HCT116 (cell line): Measurements from ENCODE around the gene AGL. TPM values are rescaled to one million over a fixed set of nuclear protein-coding genes. Genes with fewer than 3 reads are reported as not detected.

Experiments used
- ATAC-seq: fragments of 200-7000 bp; cut with Tn5 transposase; 2 replicates; pipeline ENCODE4 v1.9.1; 2020; ENCODE audit warnings: mild to moderate bottlenecking, moderate library complexity
- BruUV-seq: library from RNA; stranded (reverse); fragments of 400-500 nt; replicated peaks from 2 replicates; lab custom pipeline; 2021; lab: Mats Ljungman, UMichigan
- CTCF ChIA-PET: fragments of 300-600 bp; sonication (Branson Sonifier 250); formaldehyde crosslinking; loops from one replicate; lab custom pipeline; 2021; ENCODE audit warnings: antibody characterized with exemption; lab: Charles Lee
- POLR2A ChIA-PET: fragments of 300-600, 350-600 bp; sonication (Branson Sonifier 250); formaldehyde crosslinking; loops from one replicate; lab custom pipeline; 2021; ENCODE audit warnings: antibody characterized with exemption; lab: Charles Lee
- RAD21 ChIA-PET, 2 experiments: fragments of 300-600 bp; sonication (Branson Sonifier 250); formaldehyde crosslinking; loops; one replicate each; lab custom pipeline; 2023; ENCODE audit warnings: low total read pairs in 2 of 2; ENCODE audit not compliant: uncharacterized antibody in 2 of 2, unreplicated experiment in 2 of 2, low non-redundant PET in 1 of 2; lab: Charles Lee
- DNase-seq: peaks from one replicate; pipeline ENCODE4 v3.0.0-alpha.2; 2010; ENCODE audit warnings: low read depth, low spot score
- H2AFZ ChIP-seq: fragments of 200-600 bp; shearing (Covaris generic), sonication (generic); 2 replicates; pipeline ENCODE4 v1.6.1; 2017; ENCODE audit warnings: low read depth, mixed run types, mixed read lengths, antibody characterized with exemption, low read length; ENCODE audit not compliant: poor library complexity, severe bottlenecking
- H3K27ac ChIP-seq: 2 replicates; pipeline ENCODE4 v1.5.1; 2012; ENCODE audit warnings: low read depth, low read length
- H3K27me3 ChIP-seq: fragments of 200-600 bp; sonication (generic); 2 replicates; pipeline ENCODE4 v1.6.1; 2016; ENCODE audit warnings: mixed run types, low read length, mixed read lengths; ENCODE audit not compliant: insufficient read depth
- H3K36me3 ChIP-seq, 2 experiments: fragments of 200-500 bp in 1 of 2; fragments of 200-600 bp in 1 of 2; sonication (Bioruptor generic) in 1 of 2; sonication (generic) in 1 of 2; 2 replicates each; pipeline versions ENCODE4 v1.5.1 to v1.6.1; 2014 to 2016; ENCODE audit warnings: low read length in 2 of 2, inconsistent platforms in 1 of 2, mixed read lengths in 1 of 2, mixed run types in 1 of 2; ENCODE audit not compliant: insufficient read depth in 2 of 2, control insufficient read depth in 1 of 2
- H3K4me1 ChIP-seq, 2 experiments: fragments of 200-600 bp in 1 of 2; sonication (generic) in 1 of 2; 2 replicates each; pipeline versions ENCODE4 v1.5.1 to v1.6.1; 2012 to 2017; ENCODE audit warnings: low read length in 2 of 2, inconsistent platforms in 1 of 2, mild to moderate bottlenecking in 1 of 2, mixed read lengths in 1 of 2, mixed run types in 1 of 2, moderate library complexity in 1 of 2; ENCODE audit not compliant: insufficient read depth in 2 of 2, control insufficient read depth in 1 of 2
- H3K4me2 ChIP-seq: fragments of 200-600 bp; sonication (generic); 2 replicates; pipeline ENCODE4 v1.6.1; 2017; ENCODE audit warnings: mixed run types, low read length, mixed read lengths
- H3K4me3 ChIP-seq, 2 experiments: fragments of 200-600 bp in 1 of 2; sonication (generic) in 1 of 2; replicated peaks in 1 of 2; 2 replicates each; pipeline ENCODE4 v1.5.1; 2011 to 2016; ENCODE audit warnings: low read length in 2 of 2, control low read depth in 1 of 2, low read depth in 1 of 2, mild to moderate bottlenecking in 1 of 2, mixed read lengths in 1 of 2, mixed run types in 1 of 2
- H3K79me2 ChIP-seq: fragments of 200-600 bp; sonication (generic); 2 replicates; pipeline ENCODE4 v1.6.1; 2017; ENCODE audit warnings: mild to moderate bottlenecking, mixed run types, low read length, moderate library complexity, mixed read lengths; ENCODE audit not compliant: insufficient read depth
- H3K9ac ChIP-seq: fragments of 200-600 bp; sonication (generic); 2 replicates; pipeline ENCODE4 v1.6.1; 2016; ENCODE audit warnings: low read length, mixed read lengths
- H3K9me2 ChIP-seq: fragments of 200-600 bp; sonication (generic), shearing (Covaris generic); 2 replicates; pipeline ENCODE4 v1.6.1; 2017; ENCODE audit warnings: mixed run types, mild to moderate bottlenecking, moderate library complexity; ENCODE audit not compliant: insufficient read depth
- H3K9me3 ChIP-seq, 2 experiments: fragments of 200-500 bp in 1 of 2; fragments of 200-600 bp in 1 of 2; sonication (Bioruptor generic) in 1 of 2; sonication (generic) in 1 of 2; 2 replicates each; pipeline ENCODE4 v1.6.1; 2014 to 2017; ENCODE audit warnings: low read length in 2 of 2, mixed read lengths in 2 of 2, inconsistent platforms in 1 of 2, low read depth in 1 of 2, mild to moderate bottlenecking in 1 of 2, mixed run types in 1 of 2, moderate library complexity in 1 of 2; ENCODE audit not compliant: control insufficient read depth in 1 of 2, insufficient read depth in 1 of 2
- H4K20me1 ChIP-seq: fragments of 200-600 bp; sonication (generic), shearing (Covaris generic); 2 replicates; pipeline ENCODE4 v1.6.1; 2017; ENCODE audit warnings: mixed run types, mild to moderate bottlenecking, moderate library complexity; ENCODE audit not compliant: insufficient read depth
- CBX3 ChIP-seq: IDR thresholded peaks from 2 replicates; pipeline ENCODE4 v1.6.1; 2012; ENCODE audit warnings: low read depth
- CEBPB ChIP-seq: IDR thresholded peaks from 2 replicates; pipeline ENCODE4 v1.6.1; 2012; ENCODE audit warnings: low read depth
- CTCF ChIP-seq, 3 experiments: fragments of 200-600 bp in 1 of 3; sonication (generic) in 1 of 3; IDR thresholded peaks in 2 of 3; conservative IDR thresholded peaks in 1 of 3; 2 replicates each; pipeline ENCODE4 v1.5.1; 2012 to 2017; ENCODE audit warnings: low read depth in 2 of 3, low read length in 2 of 3, antibody characterized with exemption in 1 of 3, borderline replicate concordance in 1 of 3, control low read depth in 1 of 3, mild to moderate bottlenecking in 1 of 3, mixed read lengths in 1 of 3, mixed run types in 1 of 3, moderate library complexity in 1 of 3; ENCODE audit not compliant: insufficient read depth in 1 of 3
- EGR1 ChIP-seq: IDR thresholded peaks from 2 replicates; pipeline ENCODE4 v1.6.1; 2012; ENCODE audit warnings: low read depth
- ELF1 ChIP-seq: IDR thresholded peaks from 2 replicates; pipeline ENCODE4 v1.6.1; 2012; ENCODE audit warnings: low read depth, borderline replicate concordance
- EZH2 ChIP-seq: fragments of 200-600 bp; sonication (generic); IDR thresholded peaks from 2 replicates; pipeline ENCODE4 v1.6.1; 2017; ENCODE audit warnings: antibody characterized with exemption, mixed run types
- EZH2phosphoT487 ChIP-seq: fragments of 200-600 bp; IDR thresholded peaks from 2 replicates; pipeline ENCODE4 v1.6.1; 2018; ENCODE audit warnings: antibody characterized with exemption, borderline replicate concordance
- FOSL1 ChIP-seq: IDR thresholded peaks from 2 replicates; pipeline ENCODE4 v1.6.1; 2012; ENCODE audit warnings: low read depth
- JUND ChIP-seq: IDR thresholded peaks from 2 replicates; pipeline ENCODE4 v1.6.1; 2012
- MAX ChIP-seq: IDR thresholded peaks from 2 replicates; pipeline ENCODE4 v1.6.1; 2012
- POLR2A ChIP-seq: IDR thresholded peaks from 2 replicates; pipeline ENCODE4 v1.7.0; 2011; ENCODE audit warnings: borderline replicate concordance; ENCODE audit not compliant: insufficient read depth, insufficient read length; ENCODE audit errors: extremely low read depth
- POLR2AphosphoS5 ChIP-seq: IDR thresholded peaks from 2 replicates; pipeline ENCODE4 v1.6.1; 2011; ENCODE audit warnings: mild to moderate bottlenecking, low read depth, low read length, moderate library complexity
- RAD21 ChIP-seq: IDR thresholded peaks from 2 replicates; pipeline ENCODE4 v1.6.1; 2012; ENCODE audit warnings: low read depth, mild to moderate bottlenecking
- SIN3A ChIP-seq: IDR thresholded peaks from 2 replicates; pipeline ENCODE4 v1.6.1; 2012; ENCODE audit warnings: low read depth
- SP1 ChIP-seq: IDR thresholded peaks from 2 replicates; pipeline ENCODE4 v1.6.1; 2012; ENCODE audit warnings: low read depth
- SRF ChIP-seq: IDR thresholded peaks from 2 replicates; pipeline ENCODE4 v1.6.1; 2012; ENCODE audit warnings: low read depth
- TCF7L2 ChIP-seq: IDR thresholded peaks from 2 replicates; pipeline ENCODE4 v1.7.0; 2011; ENCODE audit warnings: borderline replicate concordance, inconsistent platforms; ENCODE audit not compliant: insufficient read depth, insufficient read length; ENCODE audit errors: extremely low read depth
- YY1 ChIP-seq: IDR thresholded peaks from 2 replicates; pipeline ENCODE4 v1.6.1; 2011; ENCODE audit warnings: low read length, low read depth, moderate library complexity, mild to moderate bottlenecking; ENCODE audit not compliant: insufficient replicate concordance; ENCODE audit errors: extremely low read depth
- ZBTB33 ChIP-seq: IDR thresholded peaks from 2 replicates; pipeline ENCODE4 v1.6.1; 2011; ENCODE audit warnings: mild to moderate bottlenecking, low read length, moderate library complexity; ENCODE audit not compliant: insufficient replicate concordance; ENCODE audit errors: extremely low read depth
- ZFX ChIP-seq: fragments of 450-650 bp; IDR thresholded peaks from 2 replicates; pipeline ENCODE4 v1.6.1; 2017
- intact Hi-C: fragments of 100-400 bp; cut with micrococcal nuclease; formaldehyde crosslinking; loops from 2 replicates; pipeline ENCODE4 v1.10.0; 2022
- total RNA-seq: library from RNA; stranded (reverse); gene quantifications from one replicate; pipeline ENCODE4 v1.2.1, GENCODE V29; 2021; ENCODE audit not compliant: unreplicated experiment

Gene AGL
- total RNA-seq, 1 experiment from 2014 or later: 19.4 TPM

GRCh38 chr1:99964806-99965205, 114.6 kb downstream of the AGL start:
- Histone ChIP-seq H3K36me3 (no peaks in the 10 kb centered on the region), H4K20me1 (no peaks in the 10 kb centered on the region)
- no peak for DNase-seq
- TF ChIP-seq SRF (no peak), CEBPB (no peak), EZH2phosphoT487 (no peak), POLR2AphosphoS5 (no peak), MAX (no peak), JUND (no peak), ZFX (no peak), YY1 (no peak), SP1 (no peak), RAD21 (no peak), ZBTB33 (no peak), TCF7L2 (no peak), EZH2 (no peak), ELF1 (no peak), POLR2A (no peak), EGR1 (no peak), CBX3 (no peak), CTCF (IDR thresholded peaks at IDR 0.05 in 2 of 3, conservative IDR thresholded peaks at IDR 0.05 in 1 of 3; ENCODE audit: borderline replicate concordance in 1 of 3, insufficient read depth in 1 of 3, low read depth in 2 of 3, low read length in 2 of 3) (no peak), FOSL1 (no peak), SIN3A (no peak)
- TF ChIP-seq, all 23 proteins: peak for 0
- no peaks in the 10 kb centered on the region for H3K9me3 ChIP-seq
- no peak for ATAC-seq
- H3K27ac ChIP-seq: no peak overlapping the region
- H3K79me2 ChIP-seq: no peaks in the 10 kb centered on the region
- H2AFZ ChIP-seq: no peak overlapping the region
- H3K27me3 ChIP-seq: no peaks in the 10 kb centered on the region
- H3K4me2 ChIP-seq: no peak overlapping the region
- no TSS peak for BruUV-seq
- H3K9ac ChIP-seq: no peak overlapping the region
- intact Hi-C loops: loop anchor here (5.0 kb wide), 1 partner anchor 113 kb away; the partner anchor contains the start of gene AGL
- RAD21 ChIA-PET: no interaction called here
- H3K9me2 ChIP-seq: no peaks in the 10 kb centered on the region
- POLR2A ChIA-PET: no interaction called here
- peaks cover 0 to 18% of the 10 kb centered on the region in 2 experiments; a peak in 3 of 4 replicates for H3K4me1 ChIP-seq
- CTCF ChIA-PET: no interaction called here
- no peak overlapping the region for H3K4me3 ChIP-seq
